ENCODE data around the gene OTC.

OTC gene

GRCh38 chrX:38468563-38469157 lies 116.3 kb downstream of the OTC start:
- DNase-seq, result no peak

Measured in NCI-H524 (cell line).